ENCODE results near the gene ANKRD33B. TPM values are rescaled to one million over a fixed set of nuclear protein-coding genes. Genes with fewer than 3 reads are reported as not detected.

ANKRD33B gene
- total and polyA plus RNA-seq, 2 experiments from 2014 or later: 2.9 to 15.4 TPM

DNA sequence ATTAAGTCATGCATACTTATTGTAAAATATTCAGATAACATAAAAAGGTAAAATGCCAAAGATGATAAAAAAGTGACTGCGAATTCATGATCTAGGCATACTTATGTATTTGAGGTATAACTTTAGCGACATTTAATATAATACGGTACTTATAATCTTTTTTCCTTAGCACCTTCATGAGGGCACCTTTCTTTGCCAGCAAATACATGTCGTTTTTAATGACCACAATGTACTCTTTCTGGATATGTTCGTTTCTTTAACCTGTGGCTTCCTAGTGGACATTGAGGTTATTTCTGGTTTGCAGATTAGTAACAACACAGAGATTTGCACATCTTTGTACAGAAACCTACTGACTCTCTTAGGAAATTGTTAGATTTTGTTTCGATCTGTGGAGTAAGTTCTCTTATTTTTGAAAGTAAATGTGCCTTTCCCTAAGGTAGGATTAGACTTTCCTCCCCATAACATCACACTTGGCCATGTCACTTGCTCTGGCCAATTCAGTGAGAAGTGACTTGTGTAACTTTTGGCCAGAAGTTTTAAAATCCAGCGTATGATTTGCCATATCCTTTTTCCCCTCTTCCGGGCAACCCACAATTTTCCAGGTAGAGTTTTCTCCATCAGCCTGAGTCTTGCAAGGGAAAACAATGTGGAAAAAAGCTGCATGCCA lies 24.4 kb downstream of the ANKRD33B start:
- no peak overlapping the region for H3K4me3 Mint-ChIP-seq
- Histone ChIP-seq H3K9me2 (ENCODE audit: insufficient read depth) (no peaks in the 10 kb centered on the region), H3K4me2 (peak overlapping the region; percentile 21; the same call in 1 of the 2 replicates), H3K4me1 (ENCODE audit: insufficient read depth) (peaks cover 16% of the 10 kb centered on the region), H3K36me3 (ENCODE audit: insufficient read depth) (no peaks in the 10 kb centered on the region; the same call in 1 of the 2 replicates), H2AFZ (no peak overlapping the region), H3K27me3 (ENCODE audit: insufficient read depth) (no peaks in the 10 kb centered on the region), H3F3A (replicated peaks; ENCODE audit: low read depth) (no peaks in the 10 kb centered on the region), H3K4me3 (no peak overlapping the region), H3K27ac (ENCODE audit: low read depth) (no peak overlapping the region), H4K20me1 (replicated peaks; ENCODE audit: insufficient read depth) (no peaks in the 10 kb centered on the region), H3K79me2 (replicated peaks; ENCODE audit: insufficient read depth) (no peaks in the 10 kb centered on the region)
- DNase-seq (ENCODE audit: low spot score) (no peak), ATAC-seq (no peak)
- H3K9me3 Mint-ChIP-seq: peaks cover 2% of the 10 kb centered on the region; the same call in 1 of the 3 replicates
- H3K4me1 Mint-ChIP-seq: peaks cover 44% of the 10 kb centered on the region
- TF ChIP-seq EZH2phosphoT487 (IDR thresholded peaks at IDR 0.05; ENCODE audit: unreplicated experiment) (no peak), NANOG (IDR thresholded peaks at IDR 0.05; ENCODE audit: borderline replicate concordance) (no peak), ZNF114 (CRISPR knock-in tag; IDR thresholded peaks at IDR 0.05) (no peak), CREB1 (CRISPR knock-in tag; IDR thresholded peaks at IDR 0.05; ENCODE audit: low read depth) (no peak), EZH2 (IDR thresholded peaks at IDR 0.05; ENCODE audit: low read depth, unreplicated experiment) (no peak), ZNF462 (CRISPR knock-in tag; IDR thresholded peaks at IDR 0.05) (no peak), STAT1 (IDR thresholded peaks at IDR 0.05; ENCODE audit: unreplicated experiment) (no peak), POLR2AphosphoS5 (IDR thresholded peaks at IDR 0.05; ENCODE audit: low read depth) (no peak), JUNB (IDR thresholded peaks at IDR 0.05; ENCODE audit: unreplicated experiment) (no peak), REST (IDR thresholded peaks at IDR 0.05; ENCODE audit: unreplicated experiment) (no peak), ETS1 (IDR thresholded peaks at IDR 0.05) (no peak), CTCF (conservative IDR thresholded peaks at IDR 0.05; ENCODE audit: low read depth in 2 of 2) (no peak), ZNF331 (CRISPR knock-in tag; IDR thresholded peaks at IDR 0.05; ENCODE audit: low read depth) (no peak)
- H3K27me3 Mint-ChIP-seq (ENCODE audit: insufficient read depth, low read depth, poor library complexity): peaks cover 8% of the 10 kb centered on the region
- H3K27ac Mint-ChIP-seq: no peak overlapping the region
- peaks cover 4% of the 10 kb centered on the region; the same call in 1 of the 3 replicates for H3K36me3 Mint-ChIP-seq (ENCODE audit: low read depth)

Data from GM23338 (cell line).